Type B pancreatic cell (in vitro differentiated cells): ENCODE measurements around the gene PRKG1. TPM values are rescaled to one million over a fixed set of nuclear protein-coding genes. Genes with fewer than 3 reads are reported as not detected.
"Not testable (repeated sequence)": the region's sequence is repeated elsewhere in the genome, so short reads cannot be mapped to it uniquely, and the experiment has no call there.

Source experiments
- DNase-seq: peaks from one replicate; pipeline ENCODE4 v3.0.0; 2021; ENCODE audit warnings: mixed read lengths; ENCODE audit not compliant: unreplicated experiment; ENCODE audit errors: extremely low spot score
- H3K27ac Mint-ChIP-seq: 2 replicates; pipeline ENCODE4 v1.8.0; 2021; ENCODE audit warnings: mild to moderate bottlenecking, mixed read lengths
- H3K27me3 Mint-ChIP-seq: 2 replicates; pipeline ENCODE4 v1.8.0; 2021; ENCODE audit warnings: mixed read lengths
- H3K36me3 Mint-ChIP-seq: 2 replicates; pipeline ENCODE4 v1.8.0; 2021; ENCODE audit warnings: mixed read lengths
- H3K4me1 Mint-ChIP-seq: one replicate; pipeline ENCODE4 v1.8.0; 2021; ENCODE audit warnings: mixed read lengths; ENCODE audit not compliant: unreplicated experiment
- H3K4me3 Mint-ChIP-seq: 2 replicates; pipeline ENCODE4 v1.8.0; 2021; ENCODE audit warnings: mild to moderate bottlenecking, mixed read lengths
- H3K9me3 Mint-ChIP-seq: 2 replicates; pipeline ENCODE4 v1.8.0; 2021; ENCODE audit warnings: mixed read lengths
- total RNA-seq: library from RNA; stranded (reverse); gene quantifications from 2 replicates; pipeline ENCODE4 v1.2.1, GENCODE V29; 2021; ENCODE audit warnings: low replicate concordance
- TF ChIP-seq, protein P1 (sequence below): fragments of 200-600 bp; sonication (generic); conservative IDR thresholded peaks from 2 replicates; pipeline ENCODE4 v1.5.0; 2021; ENCODE audit warnings: antibody characterized with exemption, mild to moderate bottlenecking

The PRKG1 gene
- total RNA-seq, 1 donor from 2014 or later, result 12.3 TPM

DNA sequence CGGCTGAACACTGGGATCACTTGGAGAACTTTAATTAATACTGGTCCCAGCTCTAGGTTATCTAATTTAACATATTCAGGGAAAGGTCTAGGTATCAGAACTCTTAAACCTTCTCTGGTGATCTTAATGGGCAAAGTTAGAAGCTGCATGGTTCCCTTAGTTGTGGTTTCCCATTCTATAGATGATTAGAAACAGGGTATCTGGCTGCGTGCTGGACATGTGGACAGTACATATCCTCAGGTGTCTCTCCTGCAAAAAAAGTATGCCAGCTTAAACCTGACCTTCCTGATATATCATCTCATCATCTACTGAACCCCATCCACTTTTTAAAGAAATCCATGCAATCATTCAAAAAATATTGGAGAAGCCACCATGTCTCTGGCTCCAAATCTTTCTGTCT, 955.3 kb downstream of the PRKG1 start:
- Mint-ChIP-seq H3K27me3 (no peaks in the 10 kb centered on the region), H3K27ac (no peak overlapping the region), H3K9me3 (no peaks in the 10 kb centered on the region), H3K36me3 (no peaks in the 10 kb centered on the region), H3K4me1 (peaks cover 5% of the 10 kb centered on the region), H3K4me3 (no peak overlapping the region)
- TF ChIP-seq, protein P1, sequence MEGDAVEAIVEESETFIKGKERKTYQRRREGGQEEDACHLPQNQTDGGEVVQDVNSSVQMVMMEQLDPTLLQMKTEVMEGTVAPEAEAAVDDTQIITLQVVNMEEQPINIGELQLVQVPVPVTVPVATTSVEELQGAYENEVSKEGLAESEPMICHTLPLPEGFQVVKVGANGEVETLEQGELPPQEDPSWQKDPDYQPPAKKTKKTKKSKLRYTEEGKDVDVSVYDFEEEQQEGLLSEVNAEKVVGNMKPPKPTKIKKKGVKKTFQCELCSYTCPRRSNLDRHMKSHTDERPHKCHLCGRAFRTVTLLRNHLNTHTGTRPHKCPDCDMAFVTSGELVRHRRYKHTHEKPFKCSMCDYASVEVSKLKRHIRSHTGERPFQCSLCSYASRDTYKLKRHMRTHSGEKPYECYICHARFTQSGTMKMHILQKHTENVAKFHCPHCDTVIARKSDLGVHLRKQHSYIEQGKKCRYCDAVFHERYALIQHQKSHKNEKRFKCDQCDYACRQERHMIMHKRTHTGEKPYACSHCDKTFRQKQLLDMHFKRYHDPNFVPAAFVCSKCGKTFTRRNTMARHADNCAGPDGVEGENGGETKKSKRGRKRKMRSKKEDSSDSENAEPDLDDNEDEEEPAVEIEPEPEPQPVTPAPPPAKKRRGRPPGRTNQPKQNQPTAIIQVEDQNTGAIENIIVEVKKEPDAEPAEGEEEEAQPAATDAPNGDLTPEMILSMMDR, result no peak
- DNase-seq, result no peak

DNA sequence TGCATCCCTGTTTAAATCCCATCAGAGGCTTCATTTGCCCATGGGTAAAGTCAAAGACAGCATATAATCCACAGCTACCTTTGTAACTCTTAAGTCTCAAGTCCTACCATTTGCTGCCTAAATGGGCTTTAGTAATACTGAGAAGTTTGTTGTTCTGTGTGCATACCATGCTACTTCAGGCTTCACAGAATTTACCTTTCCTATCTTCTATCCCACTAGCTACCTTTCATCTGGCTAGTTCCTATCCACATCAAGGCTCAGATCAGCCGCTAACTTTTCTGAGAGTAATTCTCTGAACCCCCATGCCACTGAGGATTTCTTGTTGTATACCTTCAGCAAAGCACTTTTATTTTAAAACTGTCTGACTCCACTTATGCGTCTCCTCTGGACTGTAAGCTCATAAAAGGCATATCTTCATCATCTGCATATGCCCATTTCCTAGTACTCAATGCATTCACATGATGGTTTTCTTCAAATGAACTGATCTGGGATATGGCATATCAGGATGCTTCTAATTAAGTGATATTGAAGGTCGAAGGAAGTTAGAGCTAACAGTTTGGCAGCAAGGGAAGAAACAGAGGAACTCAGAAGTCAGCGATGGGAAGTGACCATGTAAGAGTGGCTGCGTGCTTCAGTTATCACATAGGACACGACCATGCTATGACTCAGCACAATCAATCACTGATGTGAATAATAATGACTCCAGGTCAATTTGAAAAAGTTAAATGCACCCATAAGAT, 955.9 kb downstream of the PRKG1 start:
- no peak for DNase-seq
- H3K27me3 Mint-ChIP-seq, result no peaks in the 10 kb centered on the region
- no peak overlapping the region for H3K4me3 Mint-ChIP-seq
- TF ChIP-seq, protein P1, result no peak
- no peaks in the 10 kb centered on the region for H3K9me3 Mint-ChIP-seq
- no peaks in the 10 kb centered on the region for H3K36me3 Mint-ChIP-seq
- peaks cover 5% of the 10 kb centered on the region for H3K4me1 Mint-ChIP-seq
- no peak overlapping the region for H3K27ac Mint-ChIP-seq

- no peak for DNase-seq
- Mint-ChIP-seq H3K27ac (no peak overlapping the region), H3K36me3 (no peaks in the 10 kb centered on the region), H3K27me3 (no peaks in the 10 kb centered on the region), H3K4me1 (peaks cover 5% of the 10 kb centered on the region), H3K4me3 (no peak overlapping the region), H3K9me3 (no peaks in the 10 kb centered on the region)
- TF ChIP-seq, protein P1, result no peak
Measured at GRCh38 chr10:52030975-52031374, 956.7 kb downstream of the PRKG1 start.

- Mint-ChIP-seq H3K36me3 (no peaks in the 10 kb centered on the region), H3K27me3 (no peaks in the 10 kb centered on the region), H3K27ac (no peak overlapping the region), H3K4me3 (no peak overlapping the region), H3K9me3 (no peaks in the 10 kb centered on the region), H3K4me1 (peaks cover 5% of the 10 kb centered on the region)
- TF ChIP-seq, protein P1, result no peak
- no peak for DNase-seq
Measured at GRCh38 chr10:52031771-52032170, 957.5 kb downstream of the PRKG1 start.

DNA sequence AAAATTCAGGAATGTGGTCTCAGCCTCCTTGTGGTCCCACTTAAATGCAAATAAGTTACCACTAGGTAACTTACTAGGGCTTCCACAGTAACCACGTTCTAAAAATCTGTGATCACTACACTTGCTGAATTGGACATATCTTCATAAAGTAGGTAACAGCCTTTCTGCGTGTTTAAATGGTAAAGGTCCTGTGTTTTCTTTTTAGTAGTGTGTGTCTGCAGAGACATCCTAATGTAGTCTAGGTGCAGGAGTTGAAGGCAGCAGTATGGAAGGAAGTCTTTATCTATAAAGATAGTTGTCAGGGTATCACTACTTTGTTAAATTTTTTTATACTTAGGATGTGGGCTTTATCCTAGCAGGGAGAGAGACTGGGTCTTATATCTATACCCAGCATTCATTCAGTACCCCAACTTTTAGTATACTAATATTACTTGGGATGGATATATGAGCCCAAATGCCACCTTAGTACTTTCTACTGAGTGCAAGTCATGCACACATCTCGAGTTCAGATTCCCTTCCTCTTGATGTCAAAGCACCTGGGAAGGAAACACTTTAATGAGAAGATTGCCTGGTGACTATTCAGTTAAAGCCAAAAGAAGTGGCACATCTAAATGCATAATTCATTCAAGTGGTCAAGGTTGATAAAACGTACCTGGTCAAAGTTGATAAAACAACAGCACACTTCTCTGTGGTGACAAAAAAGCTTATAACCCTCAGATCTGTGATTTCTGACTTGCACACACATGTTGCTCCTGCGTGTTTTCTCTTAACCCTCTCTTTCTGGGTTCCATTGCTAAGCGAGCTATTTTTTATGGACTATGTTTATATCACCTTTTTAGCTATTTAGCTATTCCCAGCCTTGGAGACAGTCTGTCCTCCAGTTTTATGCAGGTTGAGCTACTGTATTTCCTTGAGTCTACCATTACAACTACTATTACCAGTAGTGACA, 958.7 kb downstream of the PRKG1 start:
- no peaks in the 10 kb centered on the region for H3K36me3 Mint-ChIP-seq
- H3K27ac Mint-ChIP-seq, result no peak overlapping the region
- no peak overlapping the region for H3K4me3 Mint-ChIP-seq

DNA sequence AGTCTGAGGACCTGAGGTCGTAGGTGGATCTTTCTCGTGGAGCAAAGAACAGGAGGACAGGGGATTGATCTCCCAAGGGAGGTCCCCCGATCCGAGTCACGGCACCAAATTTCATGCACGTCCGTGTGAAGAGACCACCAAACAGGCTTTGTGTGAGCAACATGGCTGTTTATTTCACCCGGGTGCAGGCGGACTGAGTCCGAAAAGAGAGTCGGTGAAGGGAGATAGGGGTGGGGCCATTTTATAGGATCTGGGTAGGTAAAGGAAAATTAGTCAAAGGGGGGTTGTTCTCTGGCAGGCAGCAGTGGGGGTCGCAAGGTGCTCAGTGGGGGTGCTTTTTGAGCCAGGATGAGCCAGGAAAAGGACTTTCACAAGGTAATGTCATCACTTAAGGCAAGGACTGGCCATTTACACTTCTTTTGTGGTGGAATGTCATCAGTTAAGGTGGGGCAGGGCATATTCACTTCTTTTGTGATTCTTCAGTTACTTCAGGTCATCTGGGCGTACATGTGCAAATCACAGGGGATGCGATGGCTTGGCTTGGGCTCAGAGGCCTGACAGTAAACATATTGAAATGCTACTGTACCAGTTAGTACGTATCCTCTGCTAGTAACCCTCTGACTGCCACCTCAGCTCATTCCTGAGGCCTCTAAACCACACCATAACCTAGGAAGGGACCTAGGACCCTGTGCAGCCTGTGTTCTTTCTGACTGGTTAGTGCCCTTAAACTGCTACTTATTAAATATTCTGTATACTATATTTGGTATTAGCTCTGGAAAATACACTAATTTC, 964.9 kb downstream of the PRKG1 start:
- not testable (repeated sequence) for H3K4me3 Mint-ChIP-seq, H3K4me1 Mint-ChIP-seq, DNase-seq, H3K27me3 Mint-ChIP-seq, H3K36me3 Mint-ChIP-seq, H3K27ac Mint-ChIP-seq, H3K9me3 Mint-ChIP-seq

More for the DNA sequence above, 958.7 kb downstream of the PRKG1 start:
- no peak for DNase-seq
- TF ChIP-seq, protein P1, result no peak
- no peaks in the 10 kb centered on the region for H3K9me3 Mint-ChIP-seq
- H3K4me1 Mint-ChIP-seq, result peaks cover 5% of the 10 kb centered on the region
- H3K27me3 Mint-ChIP-seq, result no peaks in the 10 kb centered on the region
